AG04450 (cell line): Measurements from ENCODE around the gene ABHD15. TPM values are rescaled to one million over a fixed set of nuclear protein-coding genes. Genes with fewer than 3 reads are reported as not detected.

Experiments
- CTCF ChIA-PET: fragments of 300-600, 350-600 bp; formaldehyde crosslinking; extraction: SDS; loops from one replicate; lab custom pipeline; 2022; ENCODE audit warnings: antibody characterized with exemption, inconsistent platforms; lab: Charles Lee
- POLR2A ChIA-PET: fragments of 350-600 bp; formaldehyde crosslinking; extraction: SDS; loops from one replicate; lab custom pipeline; 2021; ENCODE audit warnings: antibody characterized with exemption, inconsistent platforms; lab: Yijun Ruan, JAX
- DNase-seq: peaks from one replicate; pipeline ENCODE4 v3.0.0-alpha.2; 2011; ENCODE audit warnings: low read depth, low spot score
- H3K27ac ChIP-seq: one replicate; pipeline ENCODE4 v1.5.1; 2012; ENCODE audit warnings: low read depth, low read length, control low read depth
- H3K27me3 ChIP-seq: one replicate; pipeline ENCODE4 v1.6.0; 2012; ENCODE audit warnings: low read length; ENCODE audit not compliant: control insufficient read depth, insufficient read depth
- H3K4me3 ChIP-seq: 2 replicates; pipeline ENCODE4 v1.5.1; 2011; ENCODE audit warnings: mild to moderate bottlenecking, low read depth, low read length, control low read depth
- H3K9me3 ChIP-seq: 2 replicates; pipeline ENCODE4 v1.5.1; 2012; ENCODE audit warnings: low read length; ENCODE audit not compliant: control insufficient read depth, insufficient read depth
- CTCF ChIP-seq: IDR thresholded peaks from 2 replicates; pipeline ENCODE4 v1.5.1; 2011; ENCODE audit warnings: low read depth, low read length, control low read depth, inconsistent platforms
- polyA plus RNA-seq: library from polyadenylated mRNA; depleted of rRNA; stranded (reverse); fragments of >200 nt; gene quantifications from 2 replicates; pipeline ENCODE4 v1.2.3, GENCODE V29; 2011

Gene ABHD15
- polyA plus RNA-seq, 1 experiment = 5.4 TPM

DNA sequence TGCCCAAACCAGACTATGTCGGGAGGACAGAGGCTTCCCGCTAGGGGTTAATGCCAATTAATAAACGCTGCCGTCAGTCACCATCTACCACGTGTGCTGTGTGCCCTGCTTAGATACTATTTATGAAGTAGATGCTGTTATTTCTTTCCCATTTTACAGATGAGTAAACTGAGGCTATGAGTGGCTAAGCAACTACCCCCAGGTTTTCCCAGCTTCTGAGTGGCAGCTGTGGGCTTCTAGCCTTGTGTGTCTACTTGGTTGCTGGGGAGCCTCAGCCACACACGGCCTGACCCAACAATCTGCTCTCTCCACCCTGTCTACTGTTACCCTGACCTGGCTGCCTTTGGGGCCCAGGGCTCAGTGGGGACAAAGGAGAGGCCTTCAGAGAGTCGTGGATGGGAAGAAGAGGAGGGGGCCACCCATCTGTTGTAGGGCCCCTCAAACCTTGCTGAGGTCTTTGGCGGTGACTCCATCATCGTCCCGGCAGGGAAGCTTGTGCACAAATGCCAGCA lies 15.5 kb upstream of the ABHD15 start:
- DNase-seq = no peak
- no peak for TF ChIP-seq CTCF
- POLR2A ChIA-PET = interaction anchor here (0.8 kb wide), 1 partner anchor 31 kb away, joined by 4 read pairs; no protein-coding TSS in a partner anchor
- peaks cover 3% of the 10 kb centered on the region; the same call in 1 of the 2 replicates for H3K9me3 ChIP-seq
- no peak overlapping the region for H3K4me3 ChIP-seq
- H3K27ac ChIP-seq = no peak overlapping the region
- CTCF ChIA-PET = interaction anchor here (1.2 to 4.6 kb wide), 5 partner anchors 9 to 514 kb away, joined by 3 to 23 read pairs (median 8); partner anchors contain the start of genes ANKRD13B and TP53I13
- no peaks in the 10 kb centered on the region for H3K27me3 ChIP-seq

- Histone ChIP-seq H3K9me3 (peaks cover 3% of the 10 kb centered on the region; the same call in 1 of the 2 replicates), H3K27ac (no peak overlapping the region), H3K4me3 (no peak overlapping the region), H3K27me3 (no peaks in the 10 kb centered on the region)
- no peak for TF ChIP-seq CTCF
- POLR2A ChIA-PET = no interaction called here
- no peak for DNase-seq
- CTCF ChIA-PET = interaction anchor here (0.9 to 4.6 kb wide), 13 partner anchors 9 to 514 kb away, joined by 3 to 36 read pairs (median 7); partner anchors contain the start of genes ANKRD13B and TP53I13
These were observed 14.9 kb upstream of the ABHD15 start for GRCh38 chr17:29581583-29582253.

DNA sequence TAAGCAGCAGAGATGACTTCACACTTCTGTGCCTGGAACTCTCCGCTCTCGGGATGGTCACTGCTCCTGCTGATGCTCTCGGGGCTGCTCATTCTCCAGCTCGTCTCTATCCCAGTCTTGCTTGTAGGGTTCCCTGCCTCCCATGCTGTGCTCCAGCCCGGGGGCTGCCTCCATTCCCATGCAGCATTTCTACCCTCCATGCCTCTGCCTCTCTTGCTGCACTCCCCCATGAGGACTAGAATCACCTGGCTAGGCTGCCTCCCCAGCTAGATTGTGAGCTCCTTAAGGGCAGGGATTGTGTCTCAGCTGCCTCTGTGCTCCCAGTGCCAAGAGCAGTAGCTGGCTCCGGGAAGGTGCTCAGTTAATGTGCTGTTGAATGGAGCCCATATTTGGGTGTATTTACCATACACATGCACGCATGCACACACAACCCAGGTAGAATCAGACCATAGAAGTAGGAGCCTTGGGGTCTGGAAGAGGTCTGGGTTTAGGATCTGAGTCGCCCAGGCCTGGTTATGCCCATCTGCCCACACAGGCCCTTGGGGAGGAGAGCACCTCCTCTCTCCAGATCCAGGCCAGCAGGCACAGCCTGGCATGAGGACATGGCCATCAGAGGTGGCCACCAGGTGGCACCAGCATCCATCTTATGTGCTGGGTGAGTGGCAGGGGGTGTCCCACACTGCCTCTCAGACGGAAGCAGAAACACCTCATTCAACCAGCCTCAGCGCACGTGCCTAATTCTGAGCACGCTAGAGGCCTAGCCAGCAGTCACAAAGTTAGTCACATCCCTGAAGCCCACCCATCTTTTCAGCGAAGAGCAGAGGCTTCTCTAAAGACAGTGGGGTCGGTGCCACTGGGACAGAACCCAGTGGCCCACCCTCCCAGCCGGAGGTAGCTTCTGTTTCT lies 13.3 kb upstream of the ABHD15 start:
- H3K4me3 ChIP-seq = no peak overlapping the region
- ChIA-PET POLR2A (interaction anchor here (0.7 kb wide), 2 partner anchors 60 to 339 kb away, joined by 3 to 6 read pairs; no protein-coding TSS in a partner anchor), CTCF (interaction anchor here (0.6 to 4.6 kb wide), 25 partner anchors 8 to 513 kb away, joined by 3 to 36 read pairs (median 5); partner anchors contain the start of gene ANKRD13B)
- H3K9me3 ChIP-seq = peaks cover 3% of the 10 kb centered on the region; the same call in 1 of the 2 replicates
- no peaks in the 10 kb centered on the region for H3K27me3 ChIP-seq
- no peak for DNase-seq
- peak; percentile 79 for TF ChIP-seq CTCF
- no peak overlapping the region for H3K27ac ChIP-seq

GRCh38 chr17:29578626-29579485 lies 12.0 kb upstream of the ABHD15 start:
- DNase-seq = no peak
- Histone ChIP-seq H3K4me3 (no peak overlapping the region), H3K27me3 (no peaks in the 10 kb centered on the region), H3K27ac (no peak overlapping the region), H3K9me3 (peaks cover 3% of the 10 kb centered on the region; the same call in 1 of the 2 replicates)
- ChIA-PET POLR2A (no interaction called here), CTCF (interaction anchor here (0.6 to 4.6 kb wide), 8 partner anchors 13 to 515 kb away, joined by 3 to 36 read pairs (median 8); partner anchors contain the start of gene ANKRD13B)
- TF ChIP-seq CTCF = no peak
